Thyroid gland (tissue), 4 donors: ENCODE measurements around the gene DMWD.

Experiments used
- CTCF ChIP-seq, 6 experiments: fragments of 200-600 bp in 3 of 6; fragments of 450-650 bp in 3 of 6; sonication (generic) in 3 of 6; IDR thresholded peaks; one replicate each; pipeline ENCODE4 v1.5.1; 2016 to 2019; ENCODE audit warnings: antibody characterized with exemption in 6 of 6, mild to moderate bottlenecking in 2 of 6, inconsistent platforms in 1 of 6, moderate library complexity in 1 of 6
- POLR2A ChIP-seq, 2 donors: fragments of 450-650 bp; IDR thresholded peaks; one replicate each; pipeline ENCODE4 v1.6.1; 2017; ENCODE audit warnings: antibody characterized with exemption in 2 of 2, mild to moderate bottlenecking in 2 of 2, moderate library complexity in 1 of 2

- no peak for TF ChIP-seq CTCF (IDR thresholded peaks at IDR 0.05)
- no peak for TF ChIP-seq POLR2A (IDR thresholded peaks at IDR 0.05)
Observed at GRCh38 chr19:45778010-45778661, 14.5 kb downstream of the DMWD start.
